Measurements from ENCODE around the gene TMEM131.
A peak's percentile ranks its signal among the peaks of the same experiment; 100 is the strongest.

The TMEM131 gene

GRCh38 chr2:98037666-98038336, 42.1 kb upstream of the TMEM131 start:
- DNase-seq (ENCODE audit: low read depth, low spot score) = no peak
- no peak for TF ChIP-seq CTCF (IDR thresholded peaks at IDR 0.05; ENCODE audit: low read depth, low read length)
- in situ Hi-C loops (cut with HindIII; ENCODE audit: low sequenced_read_pairs) = no loop called here
- no peak overlapping the region for H3K4me3 ChIP-seq (ENCODE audit: low read depth, low read length)

- no peak for DNase-seq (ENCODE audit: low read depth, low spot score)
- H3K4me3 ChIP-seq (ENCODE audit: low read depth, low read length) = no peak overlapping the region
- TF ChIP-seq CTCF (IDR thresholded peaks at IDR 0.05; ENCODE audit: low read depth, low read length) = no peak
- in situ Hi-C loops (cut with HindIII; ENCODE audit: low sequenced_read_pairs) = no loop called here
Measured at GRCh38 chr2:98037206-98037605, 41.5 kb upstream of the TMEM131 start.

DNA sequence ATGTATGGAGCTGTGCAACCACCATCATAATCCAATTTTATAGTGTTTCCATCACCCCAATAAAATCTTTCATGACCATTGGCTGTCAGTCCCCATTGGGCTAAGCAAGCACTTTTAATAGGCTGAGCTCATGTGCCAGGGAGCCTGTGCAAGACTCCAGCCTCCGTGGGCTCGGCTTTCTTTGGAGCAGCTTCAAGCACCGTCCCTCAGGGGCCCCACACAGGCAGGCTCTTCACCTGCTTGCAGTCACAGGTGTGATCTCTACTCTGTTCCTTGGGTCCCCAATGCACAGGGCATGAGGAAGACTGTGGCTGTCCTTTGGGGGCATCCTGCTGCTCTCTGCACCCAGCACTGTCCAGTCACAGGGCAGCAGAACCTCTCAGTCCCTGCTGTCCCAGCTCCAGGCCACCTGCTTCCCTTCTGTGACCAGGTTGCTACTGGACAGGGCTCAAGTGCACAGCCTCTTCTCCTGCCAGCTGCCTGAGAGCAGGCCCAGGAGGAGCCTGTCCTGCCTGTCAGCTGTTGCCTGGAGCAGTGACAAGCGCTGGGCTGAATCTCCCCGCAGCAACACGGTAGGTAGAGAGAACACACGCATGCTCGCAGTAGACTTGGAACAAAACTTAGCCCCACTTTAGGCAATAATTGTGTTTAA, 40.7 kb upstream of the TMEM131 start:
- no peak for TF ChIP-seq CTCF (IDR thresholded peaks at IDR 0.05; ENCODE audit: low read depth, low read length)
- H3K4me3 ChIP-seq (ENCODE audit: low read depth, low read length) = no peak overlapping the region
- no peak for DNase-seq (ENCODE audit: low read depth, low spot score)
- in situ Hi-C loops (cut with HindIII; ENCODE audit: low sequenced_read_pairs) = no loop called here

DNA sequence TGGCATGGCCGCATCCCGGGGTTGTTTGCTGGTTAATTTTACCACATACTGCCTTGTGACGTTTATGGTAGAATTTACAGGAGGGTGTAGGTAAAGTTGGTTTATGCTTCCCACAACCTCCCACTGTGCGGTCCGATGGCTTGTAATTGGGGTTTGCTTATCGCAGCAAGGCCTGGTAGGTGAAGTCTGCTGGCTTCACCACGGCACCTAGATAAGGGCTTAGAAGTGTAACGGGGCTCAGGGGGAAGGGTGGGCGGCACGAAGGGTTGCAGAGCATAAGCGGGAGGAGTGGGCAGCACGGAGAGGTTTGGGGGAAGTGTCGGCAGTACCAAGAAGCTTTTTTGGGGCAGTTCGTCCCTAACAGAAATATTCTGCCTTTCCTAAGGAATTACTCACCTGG, 39.0 kb upstream of the TMEM131 start:
- DNase-seq (ENCODE audit: low read depth, low spot score) = no peak
- TF ChIP-seq CTCF (IDR thresholded peaks at IDR 0.05; ENCODE audit: low read depth, low read length) = no peak
- in situ Hi-C loops (cut with HindIII; ENCODE audit: low sequenced_read_pairs) = no loop called here
- no peak overlapping the region for H3K4me3 ChIP-seq (ENCODE audit: low read depth, low read length)

- TF ChIP-seq CTCF (IDR thresholded peaks at IDR 0.05; ENCODE audit: low read depth, low read length) = no peak
- no peak overlapping the region for H3K4me3 ChIP-seq (ENCODE audit: low read depth, low read length)
- in situ Hi-C loops (cut with HindIII; ENCODE audit: low sequenced_read_pairs) = no loop called here
- no peak for DNase-seq (ENCODE audit: low read depth, low spot score)
Measured at GRCh38 chr2:98032086-98032485, 36.3 kb upstream of the TMEM131 start.

- H3K4me3 ChIP-seq (ENCODE audit: low read depth, low read length) = no peak overlapping the region
- peak; percentile 24 for DNase-seq (ENCODE audit: low read depth, low spot score)
- TF ChIP-seq CTCF (IDR thresholded peaks at IDR 0.05; ENCODE audit: low read depth, low read length) = no peak
- in situ Hi-C loops (cut with HindIII; ENCODE audit: low sequenced_read_pairs) = no loop called here
Measured at GRCh38 chr2:98029718-98030222, 34.0 kb upstream of the TMEM131 start.

All from astrocyte of the spinal cord (primary cell).